Measurements from ENCODE around the gene B4GALNT4. TPM values are rescaled to one million over a fixed set of nuclear protein-coding genes. Genes with fewer than 3 reads are reported as not detected.
"Not testable (repeated sequence)": the region's sequence is repeated elsewhere in the genome, so short reads cannot be mapped to it uniquely, and the experiment has no call there.

B4GALNT4 gene
- total RNA-seq, 1 experiment from 2014 or later = not detected

- no peak for DNase-seq (ENCODE audit: low read depth)
Measured at GRCh38 chr11:422249-422656, 53.0 kb downstream of the B4GALNT4 start.

DNA sequence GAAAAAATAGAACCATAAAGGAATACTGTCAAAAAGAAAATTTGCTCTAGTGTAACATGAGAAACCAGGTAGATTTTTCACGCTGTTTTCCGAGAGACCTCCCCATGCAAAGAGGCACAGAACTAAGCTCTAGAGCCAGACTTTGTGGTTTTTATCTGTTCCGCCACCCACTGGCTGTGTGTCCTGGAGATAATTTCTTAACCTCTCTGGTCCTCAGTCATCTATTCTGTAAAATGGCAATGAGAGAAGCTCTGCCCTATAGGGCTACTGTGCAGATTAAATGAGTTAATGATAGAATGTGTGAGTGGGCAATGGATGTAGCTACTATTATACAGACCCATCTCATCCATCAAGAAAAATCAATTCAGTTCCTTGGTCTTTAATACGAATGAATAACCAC lies 54.9 kb downstream of the B4GALNT4 start:
- DNase-seq (ENCODE audit: low read depth) = no peak

DNA sequence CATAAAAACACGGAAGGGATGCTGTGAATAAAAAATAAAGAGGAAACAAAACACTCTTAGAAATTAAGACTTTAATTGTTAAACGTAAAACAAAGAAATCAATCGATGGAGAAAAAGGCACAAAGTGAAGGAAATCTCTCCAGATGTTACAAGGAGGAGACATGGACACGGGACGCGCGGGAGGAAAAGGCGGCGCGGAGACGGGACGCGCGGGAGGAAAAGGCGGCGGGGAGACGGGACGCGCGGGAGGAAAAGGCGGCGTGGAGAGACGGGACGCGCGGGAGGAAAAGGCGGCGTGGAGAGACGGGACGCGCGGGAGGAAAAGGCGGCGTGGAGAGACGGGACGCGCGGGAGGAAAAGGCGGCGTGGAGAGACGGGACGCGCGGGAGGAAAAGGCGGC lies 55.5 kb downstream of the B4GALNT4 start:
- DNase-seq (ENCODE audit: low read depth) = not testable (repeated sequence)

DNA sequence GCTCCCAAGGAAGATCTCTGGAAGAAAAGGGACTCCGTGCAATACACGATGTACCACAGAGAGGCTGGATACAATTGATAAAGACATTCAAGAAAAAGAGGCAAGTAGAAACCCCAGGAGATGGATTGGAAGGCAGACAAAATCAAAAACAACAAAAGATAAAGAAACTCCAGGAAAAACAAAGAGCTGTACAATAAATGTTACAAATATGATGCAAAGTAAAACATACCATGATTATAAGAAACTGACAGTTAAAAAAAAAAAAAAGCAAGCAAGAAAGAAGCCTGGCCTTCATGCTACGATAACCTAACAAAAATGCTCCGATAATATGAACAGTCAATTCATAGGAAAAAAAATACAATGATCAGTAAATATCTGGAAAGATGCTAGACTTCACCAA lies 56.0 kb downstream of the B4GALNT4 start:
- no peak for DNase-seq (ENCODE audit: low read depth)

DNA sequence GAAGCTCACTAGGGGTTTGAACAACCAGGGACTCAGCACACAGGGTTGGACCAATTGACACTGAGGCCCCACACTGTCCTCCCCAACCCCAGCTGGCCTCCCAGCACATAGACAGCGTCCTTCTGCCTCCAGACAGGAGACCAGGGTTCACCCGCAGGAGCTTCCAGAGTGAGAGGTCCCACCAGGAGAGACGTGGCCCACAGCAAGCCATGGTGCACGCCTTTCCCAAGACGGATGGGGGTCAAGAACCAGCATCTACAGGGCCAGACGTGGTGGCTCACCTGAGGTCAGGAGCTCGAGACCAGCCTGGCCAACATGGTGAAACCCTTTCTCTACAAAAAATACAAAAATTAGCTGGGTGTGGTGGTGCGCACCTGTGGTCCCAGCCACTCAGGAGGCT lies 57.6 kb downstream of the B4GALNT4 start:
- no peak for DNase-seq (ENCODE audit: low read depth)

DNA sequence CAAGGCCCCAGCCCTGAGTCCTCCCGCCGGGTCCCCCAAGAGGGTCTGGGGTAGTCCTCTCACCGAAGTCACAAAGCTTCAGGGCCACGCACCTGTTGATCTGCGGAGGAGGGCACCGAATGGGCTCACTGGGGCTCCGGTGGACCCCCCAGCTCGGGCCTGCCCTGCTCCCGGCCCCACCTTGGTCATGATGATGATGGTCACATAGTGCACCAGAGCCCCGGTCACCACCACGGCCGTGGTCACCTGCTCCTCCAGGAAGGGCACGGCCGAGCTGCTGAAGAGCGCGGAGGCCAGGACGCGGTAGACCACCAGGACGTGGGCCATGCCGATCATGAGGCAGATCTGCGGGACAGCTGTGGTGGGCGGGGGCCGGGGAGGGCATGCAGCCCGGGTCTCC lies 59.0 kb downstream of the B4GALNT4 start:
- DNase-seq (ENCODE audit: low read depth) = no peak

DNA sequence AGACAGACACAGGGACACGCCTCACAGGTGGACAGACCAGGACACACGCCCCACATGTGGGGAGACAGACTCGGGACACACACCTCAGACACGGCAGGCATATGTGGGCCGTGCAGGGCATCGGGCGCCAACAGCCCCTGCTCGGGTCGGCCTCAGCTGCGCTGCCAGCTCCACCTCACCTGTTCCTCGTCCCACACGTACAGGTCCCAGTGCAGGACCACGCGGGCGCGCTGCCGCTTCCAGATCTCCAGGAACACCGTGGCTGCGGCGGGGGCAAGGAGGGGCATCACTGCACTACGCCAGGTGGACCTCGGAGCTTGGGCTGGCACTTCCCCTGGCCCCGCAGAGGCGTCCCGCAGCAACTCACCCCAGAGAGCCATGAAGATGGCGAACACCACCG lies 60.1 kb downstream of the B4GALNT4 start:
- no peak for DNase-seq (ENCODE audit: low read depth)

DNA sequence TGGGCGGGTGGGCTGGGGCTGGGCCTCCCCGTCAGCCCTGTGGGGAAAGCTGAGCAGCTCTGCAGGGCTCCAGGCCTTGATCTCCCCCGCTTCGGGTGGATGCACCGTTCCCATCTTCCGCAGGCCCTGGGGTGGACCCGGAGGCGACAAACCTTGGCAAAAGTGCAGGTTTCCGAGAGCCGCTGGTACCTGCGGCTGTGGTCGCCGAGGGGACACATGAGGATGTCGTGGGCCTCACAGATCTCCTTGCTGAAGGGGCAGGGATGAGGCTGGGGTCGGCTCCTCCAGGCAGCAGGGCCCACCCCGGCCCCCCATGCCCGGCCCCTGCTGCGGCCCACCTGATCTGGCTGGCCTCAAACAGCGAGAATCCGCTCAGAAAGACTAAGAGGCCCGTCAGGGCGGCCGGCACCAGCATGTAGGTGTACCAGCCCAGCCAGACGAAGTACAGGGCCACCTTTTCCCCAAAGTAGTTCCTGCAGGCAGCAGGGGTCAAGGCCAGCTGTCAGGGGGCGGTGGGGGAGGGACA lies 60.7 kb downstream of the B4GALNT4 start:
- no peak for DNase-seq (ENCODE audit: low read depth)

Other genes with a start within 250 kb of the B4GALNT4 start
- not detected in 2 replicates for gene SCGB1C1, start 176.4 kb upstream of the B4GALNT4 start, total RNA-seq (2014; rRNA removed; shearing (Covaris generic))
- gene BET1L, start 162.1 kb upstream of the B4GALNT4 start, total RNA-seq (2014; rRNA removed; shearing (Covaris generic)) = 9.6 and 10.3 TPM in 2 replicates
- 75.5 and 91.3 TPM in 2 replicates for gene RIC8A, start 161.8 kb upstream of the B4GALNT4 start, total RNA-seq (2014; rRNA removed; shearing (Covaris generic))
- gene SIRT3, start 133.2 kb upstream of the B4GALNT4 start, total RNA-seq (2014; rRNA removed; shearing (Covaris generic)) = 7.0 and 7.6 TPM in 2 replicates
- gene PSMD13, start 132.5 kb upstream of the B4GALNT4 start, total RNA-seq (2014; rRNA removed; shearing (Covaris generic)) = 136 and 173 TPM in 2 replicates
- gene NLRP6, start 91.1 kb upstream of the B4GALNT4 start, total RNA-seq (2014; rRNA removed; shearing (Covaris generic)) = not detected in 2 replicates
- gene PGGHG, start 80.4 kb upstream of the B4GALNT4 start, total RNA-seq (2014; rRNA removed; shearing (Covaris generic)) = 1.3 and 1.6 TPM in 2 replicates
- not detected in 2 replicates for gene IFITM5, start 70.0 kb upstream of the B4GALNT4 start, total RNA-seq (2014; rRNA removed; shearing (Covaris generic))
- 28.0 and 30.6 TPM in 2 replicates for gene IFITM2, start 61.7 kb upstream of the B4GALNT4 start, total RNA-seq (2014; rRNA removed; shearing (Covaris generic))
- 13.6 and 14.3 TPM in 2 replicates for gene IFITM1, start 55.5 kb upstream of the B4GALNT4 start, total RNA-seq (2014; rRNA removed; shearing (Covaris generic))
- 102 and 111 TPM in 2 replicates for gene IFITM3, start 48.6 kb upstream of the B4GALNT4 start, total RNA-seq (2014; rRNA removed; shearing (Covaris generic))
- gene PKP3, start 24.7 kb downstream of the B4GALNT4 start, total RNA-seq (2014; rRNA removed; shearing (Covaris generic)) = 0.84 and 2.9 TPM in 2 replicates
- 14.3 and 19.2 TPM in 2 replicates for gene SIGIRR, start 45.5 kb downstream of the B4GALNT4 start, total RNA-seq (2014; rRNA removed; shearing (Covaris generic))
- not detected in 2 replicates for gene ANO9, start 72.5 kb downstream of the B4GALNT4 start, total RNA-seq (2014; rRNA removed; shearing (Covaris generic))
- gene PTDSS2, start 80.8 kb downstream of the B4GALNT4 start, total RNA-seq (2014; rRNA removed; shearing (Covaris generic)) = 13.2 and 16.8 TPM in 2 replicates
- gene RNH1, start 137.7 kb downstream of the B4GALNT4 start, total RNA-seq (2014; rRNA removed; shearing (Covaris generic)) = 147 and 167 TPM in 2 replicates
- gene HRAS, start 166.1 kb downstream of the B4GALNT4 start, total RNA-seq (2014; rRNA removed; shearing (Covaris generic)) = 65.8 and 81.1 TPM in 2 replicates
- gene LRRC56, start 168.0 kb downstream of the B4GALNT4 start, total RNA-seq (2014; rRNA removed; shearing (Covaris generic)) = 0.29 TPM in 1 of 2 replicates, not detected in the other
- gene LMNTD2, start 191.2 kb downstream of the B4GALNT4 start, total RNA-seq (2014; rRNA removed; shearing (Covaris generic)) = 0.24 and 0.29 TPM in 2 replicates
- gene RASSF7, start 191.5 kb downstream of the B4GALNT4 start, total RNA-seq (2014; rRNA removed; shearing (Covaris generic)) = 7.4 and 16.4 TPM in 2 replicates
- gene PHRF1, start 207.0 kb downstream of the B4GALNT4 start, total RNA-seq (2014; rRNA removed; shearing (Covaris generic)) = 12.5 and 14.8 TPM in 2 replicates
- 4.7 and 5.1 TPM in 2 replicates for gene IRF7, start 246.5 kb downstream of the B4GALNT4 start, total RNA-seq (2014; rRNA removed; shearing (Covaris generic))

Measured in RPMI7951 (cell line).